GM23338 (cell line): ENCODE data around the gene CACNB1.

Experiments
- CTCF ChIP-seq, 2 experiments: fragments of 200-600 bp in 1 of 2; sonication (generic) in 1 of 2; conservative IDR thresholded peaks; 2 replicates each; pipeline versions ENCODE4 v1.5.1 to v1.6.1; 2016 to 2017; ENCODE audit warnings: antibody characterized with exemption in 2 of 2, low read depth in 2 of 2, mild to moderate bottlenecking in 2 of 2, moderate library complexity in 1 of 2
- EZH2 ChIP-seq: fragments of 200-600 bp; sonication (generic); IDR thresholded peaks from one replicate; pipeline ENCODE4 v1.8.0; 2017; ENCODE audit warnings: antibody characterized with exemption, mild to moderate bottlenecking, low read depth; ENCODE audit not compliant: unreplicated experiment
- EZH2phosphoT487 ChIP-seq: fragments of 200-600 bp; sonication (generic); IDR thresholded peaks from one replicate; pipeline ENCODE4 v1.8.1; 2018; ENCODE audit warnings: antibody characterized with exemption; ENCODE audit not compliant: unreplicated experiment
- JUNB ChIP-seq: IDR thresholded peaks from one replicate; pipeline ENCODE4 v1.6.1; 2016; ENCODE audit warnings: antibody characterized with exemption; ENCODE audit not compliant: unreplicated experiment
- POLR2AphosphoS5 ChIP-seq: IDR thresholded peaks from 2 replicates; pipeline ENCODE4 v1.6.1; 2016; ENCODE audit warnings: antibody characterized with exemption, low read depth
- STAT1 ChIP-seq: IDR thresholded peaks from one replicate; pipeline ENCODE4 v1.6.1; 2016; ENCODE audit warnings: antibody characterized with exemption; ENCODE audit not compliant: unreplicated experiment
- TF ChIP-seq, protein P1 (sequence below): IDR thresholded peaks from one replicate; pipeline ENCODE4 v1.6.1; 2018; ENCODE audit warnings: antibody characterized with exemption; ENCODE audit not compliant: unreplicated experiment
- TF ChIP-seq, protein P2 (sequence below): IDR thresholded peaks from 2 replicates; pipeline ENCODE4 v1.6.1; 2016; ENCODE audit warnings: antibody characterized with exemption

DNA sequence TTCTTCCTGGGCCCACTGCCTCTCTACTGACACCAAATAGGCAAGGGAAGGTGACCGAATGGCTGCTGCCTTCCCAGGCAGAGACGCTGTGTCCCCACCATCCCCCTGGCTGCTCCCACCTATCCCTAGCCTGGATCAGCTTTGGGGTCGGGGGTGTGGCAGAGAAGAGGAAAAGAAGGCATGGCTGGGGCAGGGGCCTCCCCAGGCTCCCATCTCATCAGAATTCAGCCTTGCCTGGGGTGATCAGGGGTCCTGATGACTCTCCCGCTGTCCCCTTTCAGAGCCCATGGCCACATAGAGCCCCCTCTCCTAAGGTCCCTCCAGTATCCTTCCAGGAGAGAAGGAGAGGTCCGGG lies 46.7 kb downstream of the CACNB1 start:
- no peak for TF ChIP-seq POLR2AphosphoS5
- TF ChIP-seq CTCF (conservative IDR thresholded peaks at IDR 0.05; ENCODE audit: low read depth in 2 of 2) = no peak
- TF ChIP-seq EZH2phosphoT487 = no peak
- no peak for TF ChIP-seq EZH2
- TF ChIP-seq, protein P1, sequence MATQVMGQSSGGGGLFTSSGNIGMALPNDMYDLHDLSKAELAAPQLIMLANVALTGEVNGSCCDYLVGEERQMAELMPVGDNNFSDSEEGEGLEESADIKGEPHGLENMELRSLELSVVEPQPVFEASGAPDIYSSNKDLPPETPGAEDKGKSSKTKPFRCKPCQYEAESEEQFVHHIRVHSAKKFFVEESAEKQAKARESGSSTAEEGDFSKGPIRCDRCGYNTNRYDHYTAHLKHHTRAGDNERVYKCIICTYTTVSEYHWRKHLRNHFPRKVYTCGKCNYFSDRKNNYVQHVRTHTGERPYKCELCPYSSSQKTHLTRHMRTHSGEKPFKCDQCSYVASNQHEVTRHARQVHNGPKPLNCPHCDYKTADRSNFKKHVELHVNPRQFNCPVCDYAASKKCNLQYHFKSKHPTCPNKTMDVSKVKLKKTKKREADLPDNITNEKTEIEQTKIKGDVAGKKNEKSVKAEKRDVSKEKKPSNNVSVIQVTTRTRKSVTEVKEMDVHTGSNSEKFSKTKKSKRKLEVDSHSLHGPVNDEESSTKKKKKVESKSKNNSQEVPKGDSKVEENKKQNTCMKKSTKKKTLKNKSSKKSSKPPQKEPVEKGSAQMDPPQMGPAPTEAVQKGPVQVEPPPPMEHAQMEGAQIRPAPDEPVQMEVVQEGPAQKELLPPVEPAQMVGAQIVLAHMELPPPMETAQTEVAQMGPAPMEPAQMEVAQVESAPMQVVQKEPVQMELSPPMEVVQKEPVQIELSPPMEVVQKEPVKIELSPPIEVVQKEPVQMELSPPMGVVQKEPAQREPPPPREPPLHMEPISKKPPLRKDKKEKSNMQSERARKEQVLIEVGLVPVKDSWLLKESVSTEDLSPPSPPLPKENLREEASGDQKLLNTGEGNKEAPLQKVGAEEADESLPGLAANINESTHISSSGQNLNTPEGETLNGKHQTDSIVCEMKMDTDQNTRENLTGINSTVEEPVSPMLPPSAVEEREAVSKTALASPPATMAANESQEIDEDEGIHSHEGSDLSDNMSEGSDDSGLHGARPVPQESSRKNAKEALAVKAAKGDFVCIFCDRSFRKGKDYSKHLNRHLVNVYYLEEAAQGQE = no peak
- TF ChIP-seq STAT1 = no peak
- TF ChIP-seq, protein P2, sequence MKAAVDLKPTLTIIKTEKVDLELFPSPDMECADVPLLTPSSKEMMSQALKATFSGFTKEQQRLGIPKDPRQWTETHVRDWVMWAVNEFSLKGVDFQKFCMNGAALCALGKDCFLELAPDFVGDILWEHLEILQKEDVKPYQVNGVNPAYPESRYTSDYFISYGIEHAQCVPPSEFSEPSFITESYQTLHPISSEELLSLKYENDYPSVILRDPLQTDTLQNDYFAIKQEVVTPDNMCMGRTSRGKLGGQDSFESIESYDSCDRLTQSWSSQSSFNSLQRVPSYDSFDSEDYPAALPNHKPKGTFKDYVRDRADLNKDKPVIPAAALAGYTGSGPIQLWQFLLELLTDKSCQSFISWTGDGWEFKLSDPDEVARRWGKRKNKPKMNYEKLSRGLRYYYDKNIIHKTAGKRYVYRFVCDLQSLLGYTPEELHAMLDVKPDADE = no peak
- TF ChIP-seq JUNB = no peak
